Cardiac atrium fibroblast (primary cell): ENCODE results near the gene OR2D2. TPM values are rescaled to one million over a fixed set of nuclear protein-coding genes. Genes with fewer than 3 reads are reported as not detected.

ENCODE experiments used
- total RNA-seq: library from RNA; depleted of rRNA; stranded (reverse); fragments of >200 nt; gene quantifications from 2 replicates; pipeline ENCODE4 v1.2.3, GENCODE V29; 2015

The OR2D2 gene, protein sequence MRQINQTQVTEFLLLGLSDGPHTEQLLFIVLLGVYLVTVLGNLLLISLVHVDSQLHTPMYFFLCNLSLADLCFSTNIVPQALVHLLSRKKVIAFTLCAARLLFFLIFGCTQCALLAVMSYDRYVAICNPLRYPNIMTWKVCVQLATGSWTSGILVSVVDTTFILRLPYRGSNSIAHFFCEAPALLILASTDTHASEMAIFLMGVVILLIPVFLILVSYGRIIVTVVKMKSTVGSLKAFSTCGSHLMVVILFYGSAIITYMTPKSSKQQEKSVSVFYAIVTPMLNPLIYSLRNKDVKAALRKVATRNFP
- total RNA-seq, result not detected in 2 replicates

DNA sequence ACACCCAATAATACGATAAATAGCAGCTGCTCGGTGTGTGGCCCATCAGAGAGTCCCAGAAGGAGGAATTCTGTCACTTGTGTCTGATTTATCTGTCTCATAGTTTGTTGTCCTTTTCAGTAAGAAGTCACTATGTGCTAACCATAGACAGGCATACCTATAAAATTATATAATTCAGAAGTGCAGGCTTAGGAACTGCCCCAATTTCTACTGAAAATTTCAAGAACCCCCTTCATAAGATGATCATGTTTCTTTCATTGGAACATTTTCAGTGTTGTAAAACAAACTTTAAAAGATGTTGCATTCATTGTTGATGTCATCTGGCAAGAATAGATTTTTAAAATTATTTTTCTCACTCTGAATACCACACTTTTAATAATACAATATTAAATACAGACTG is at the start of gene OR2D2:
Gene OR2D2 (minus strand): TSS at position 101 of the 400 bp plus-strand sequence. CDS start 0 bp downstream, at position 101.

DNA sequence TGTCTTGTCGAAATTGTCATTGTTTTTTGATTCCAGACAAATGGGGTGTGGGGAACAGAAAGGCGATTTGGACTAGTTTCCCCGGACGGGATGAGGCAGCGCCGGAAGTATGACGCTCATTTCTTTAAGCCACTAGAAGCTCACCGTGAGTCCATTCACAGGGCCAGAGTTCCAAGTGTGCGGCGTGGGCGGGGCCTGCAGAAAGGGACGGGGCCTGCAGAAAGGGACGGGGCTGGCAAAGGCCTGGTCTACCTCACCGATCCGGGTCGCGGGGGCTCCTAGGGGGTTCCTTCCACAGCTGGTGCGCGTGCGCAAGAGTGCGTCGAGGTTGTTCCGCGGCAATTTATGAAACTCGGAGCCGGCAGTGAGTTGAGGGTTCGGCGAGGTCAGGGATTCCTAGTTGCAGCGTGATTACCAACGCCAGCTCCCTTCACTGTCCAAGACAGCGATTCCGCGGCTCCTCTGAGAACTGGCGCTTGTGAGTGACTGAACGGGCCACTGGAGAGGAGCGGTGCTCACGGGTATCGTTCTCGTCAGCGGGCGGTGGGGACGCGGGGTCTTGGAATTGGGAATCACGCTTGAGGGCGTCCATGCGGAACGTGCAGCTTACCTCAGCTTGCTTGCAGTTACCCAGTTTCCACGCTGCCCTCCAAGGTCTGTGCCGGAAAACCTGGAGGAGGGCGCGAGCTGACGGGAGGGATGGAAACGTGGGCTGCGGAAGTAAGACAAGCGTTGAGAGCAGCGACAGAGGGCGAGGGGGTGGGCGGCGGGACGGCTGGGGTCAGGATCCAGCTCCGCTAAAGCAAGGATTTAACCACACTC is 34.1 kb upstream of the OR2D2 start, which contains the start of gene ZNF215:
Gene ZNF215 (plus strand): TSS at position 219 of the 822 bp plus-strand sequence. CDS start 5,847 bp downstream, outside the sequence.

DNA sequence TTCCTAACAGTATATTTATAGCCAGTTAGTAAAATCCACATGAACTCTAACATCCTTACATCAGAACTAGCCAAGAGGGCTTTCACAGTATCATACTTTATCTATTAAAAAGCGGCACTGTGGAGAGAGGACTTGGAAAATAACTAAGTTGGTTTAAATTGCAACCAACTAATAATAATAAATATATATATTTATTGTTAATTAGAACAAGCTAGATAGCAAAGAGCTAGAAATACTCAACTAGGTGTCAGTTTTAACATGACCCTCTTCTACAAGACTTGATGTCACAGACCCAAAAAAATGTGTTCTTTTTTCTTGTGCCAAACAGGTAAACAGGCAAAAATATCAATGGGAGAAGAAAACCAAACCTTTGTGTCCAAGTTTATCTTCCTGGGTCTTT is 28.4 kb upstream of the OR2D2 start, which contains the start of gene OR2D3:
Gene OR2D3 (plus strand): TSS at position 301 of the 400 bp plus-strand sequence. CDS start 0 bp downstream, at position 301.

DNA sequence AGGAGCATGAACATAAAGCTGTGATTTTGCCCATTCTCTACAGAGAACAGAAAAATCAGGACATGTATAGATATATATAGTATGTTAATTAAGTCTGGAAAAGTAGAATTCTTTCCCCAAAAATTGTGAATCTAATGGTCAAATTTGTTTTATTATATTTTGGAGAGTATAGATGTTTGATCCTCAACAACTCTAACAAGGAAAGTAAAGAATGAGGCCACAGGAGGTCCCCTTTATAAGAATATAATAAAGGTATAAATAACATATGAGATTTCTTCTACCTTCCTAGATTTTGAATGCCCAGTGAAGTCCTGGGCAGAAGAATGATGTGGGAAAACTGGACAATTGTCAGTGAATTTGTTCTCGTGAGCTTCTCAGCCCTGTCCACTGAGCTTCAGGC is 16.0 kb downstream of the OR2D2 start, which contains the start of gene OR10A4:
Gene OR10A4 (plus strand): TSS at position 301 of the 400 bp plus-strand sequence. CDS start 23 bp downstream, at position 324.

DNA sequence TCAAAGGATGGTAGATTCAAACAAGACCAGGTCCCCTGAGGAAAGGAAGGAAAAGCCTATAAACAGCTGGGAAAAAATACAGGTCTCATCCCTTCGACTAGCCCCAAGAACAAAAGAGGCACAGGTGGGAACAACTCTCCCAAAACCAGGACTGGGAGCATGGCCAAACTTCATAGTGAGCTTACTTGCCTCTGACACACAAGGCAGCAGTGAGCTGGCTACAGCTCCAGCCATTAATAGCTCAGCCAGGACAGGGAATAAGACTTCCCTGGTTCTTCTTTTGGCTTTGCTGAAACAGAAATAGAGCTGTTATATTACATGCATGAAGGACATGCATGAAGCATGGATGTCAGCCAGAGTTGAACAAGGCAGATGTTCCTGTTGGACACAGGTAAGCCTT is 29.3 kb downstream of the OR2D2 start, which contains the start of gene OR10A2:
Gene OR10A2 (plus strand): TSS at position 97 of the 400 bp plus-strand sequence. CDS start 6,698 bp downstream, outside the sequence.

DNA sequence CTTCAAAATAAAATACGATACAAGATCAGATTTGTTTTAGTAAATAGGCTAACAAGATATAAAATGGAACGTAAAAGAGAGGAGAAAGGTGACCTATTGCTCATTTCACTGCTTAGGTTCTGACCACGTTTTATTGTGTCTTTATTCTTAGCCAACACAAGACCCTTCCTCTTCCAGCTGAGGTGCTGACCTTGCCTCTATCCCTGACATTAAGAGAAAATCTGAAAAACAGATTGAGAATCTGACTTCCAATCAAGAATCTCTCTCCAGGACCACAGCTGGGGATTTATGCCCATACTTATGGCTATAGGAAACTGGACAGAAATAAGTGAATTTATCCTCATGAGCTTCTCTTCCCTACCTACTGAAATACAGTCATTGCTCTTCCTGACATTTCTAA is 46.9 kb downstream of the OR2D2 start, which contains the start of gene OR10A5:
Gene OR10A5 (plus strand): TSS at position 301 of the 400 bp plus-strand sequence. CDS start 0 bp downstream, at position 301.

Other genes with a start within 250 kb of the OR2D2 start
- gene DCHS1, start 236.7 kb downstream of the OR2D2 start, total RNA-seq, result 1.9 and 2.5 TPM in 2 replicates
- 36.6 and 44.0 TPM in 2 replicates for gene MRPL17, start 209.2 kb downstream of the OR2D2 start, total RNA-seq
- gene OR2AG2, start 120.5 kb downstream of the OR2D2 start, total RNA-seq, result not detected in 2 replicates
- not detected in 2 replicates for gene OR2AG1, start 109.5 kb downstream of the OR2D2 start, total RNA-seq
- gene OR6A2, start 92.8 kb downstream of the OR2D2 start, total RNA-seq, result 0.65 and 3.4 TPM in 2 replicates
- gene OR10A5, start 46.8 kb downstream of the OR2D2 start, total RNA-seq, result not detected in 2 replicates
- gene OR10A2, start 29.4 kb downstream of the OR2D2 start, total RNA-seq, result not detected in 2 replicates
- not detected in 2 replicates for gene OR10A4, start 15.9 kb downstream of the OR2D2 start, total RNA-seq
- not detected in 2 replicates for gene OR2D3, start 28.5 kb upstream of the OR2D2 start, total RNA-seq
- gene ZNF215, start 33.9 kb upstream of the OR2D2 start, total RNA-seq, result 3.1 and 6.7 TPM in 2 replicates
- gene ZNF214, start 127.8 kb upstream of the OR2D2 start, total RNA-seq, result 1.8 and 5.8 TPM in 2 replicates
- gene NLRP14, start 128.0 kb upstream of the OR2D2 start, total RNA-seq, result 0.49 TPM in 1 of 2 replicates, not detected in the other
- gene RBMXL2, start 196.5 kb upstream of the OR2D2 start, total RNA-seq, result not detected in 2 replicates